ENCODE data around the gene GRAMD1C.

Gene GRAMD1C

DNA sequence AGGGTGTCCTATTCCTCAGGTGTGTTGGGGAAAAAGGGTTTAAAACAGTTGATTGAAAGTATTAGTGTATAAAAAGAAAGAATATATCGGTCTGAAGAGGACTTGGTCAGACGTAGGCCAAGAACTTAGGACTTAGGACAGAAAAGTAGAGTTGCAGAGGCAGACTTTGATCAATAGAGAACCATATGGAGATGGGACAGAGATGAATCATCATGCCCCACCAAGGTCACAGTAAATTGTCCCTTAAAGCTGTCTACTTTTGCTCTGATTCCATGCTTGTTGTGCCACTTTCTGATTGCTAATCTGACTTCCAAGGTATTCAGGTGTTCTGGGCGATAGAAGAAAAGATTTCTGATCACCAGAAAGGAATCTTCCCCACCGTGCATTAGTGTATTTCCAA is 56.3 kb downstream of the GRAMD1C start:
- no peak overlapping the region for H3K27ac Mint-ChIP-seq
- peaks cover 8% of the 10 kb centered on the region for H3K4me1 Mint-ChIP-seq
- no peak for DNase-seq
- no peaks in the 10 kb centered on the region for H3K9me3 Mint-ChIP-seq
- H3K36me3 Mint-ChIP-seq (ENCODE audit: low read depth): no peaks in the 10 kb centered on the region
- no peak for ATAC-seq
- no peak overlapping the region for H3K4me3 Mint-ChIP-seq
- H3K27me3 Mint-ChIP-seq: no peaks in the 10 kb centered on the region

DNA sequence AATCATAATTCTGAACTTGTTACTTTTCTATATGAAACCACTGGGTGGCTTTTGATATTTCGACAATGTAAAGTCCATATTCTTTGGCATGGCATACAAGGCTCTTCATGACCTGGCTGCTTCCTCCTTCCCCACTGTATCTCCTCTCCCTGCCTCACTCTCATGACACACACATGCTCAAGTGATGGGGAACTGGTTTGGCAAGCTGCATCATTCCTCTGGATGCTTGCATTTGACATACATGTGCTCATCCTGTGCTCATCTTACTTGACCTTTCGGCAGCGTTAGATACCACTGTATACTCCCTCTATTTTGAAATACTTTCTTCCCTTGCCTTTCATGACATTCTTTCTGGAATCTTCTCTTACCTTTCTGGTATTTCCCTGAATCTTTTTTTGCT is 57.4 kb downstream of the GRAMD1C start:
- DNase-seq (no peak), ATAC-seq (no peak)
- no peaks in the 10 kb centered on the region for H3K9me3 Mint-ChIP-seq
- no peaks in the 10 kb centered on the region for H3K27me3 Mint-ChIP-seq
- no peaks in the 10 kb centered on the region for H3K36me3 Mint-ChIP-seq (ENCODE audit: low read depth)
- no peak overlapping the region for H3K27ac Mint-ChIP-seq
- H3K4me1 Mint-ChIP-seq: peaks cover 8% of the 10 kb centered on the region
- H3K4me3 Mint-ChIP-seq: no peak overlapping the region

GRCh38 chr3:113896930-113897329 is 58.3 kb downstream of the GRAMD1C start:
- ATAC-seq: no peak
- Mint-ChIP-seq H3K4me3 (no peak overlapping the region), H3K27me3 (no peaks in the 10 kb centered on the region), H3K36me3 (ENCODE audit: low read depth) (no peaks in the 10 kb centered on the region), H3K4me1 (peaks cover 8% of the 10 kb centered on the region), H3K9me3 (no peaks in the 10 kb centered on the region), H3K27ac (no peak overlapping the region)
- DNase-seq: no peak

GRCh38 chr3:113897373-113897777 is 58.8 kb downstream of the GRAMD1C start:
- DNase-seq (no peak), ATAC-seq (no peak)
- no peaks in the 10 kb centered on the region for H3K9me3 Mint-ChIP-seq
- no peaks in the 10 kb centered on the region for H3K36me3 Mint-ChIP-seq (ENCODE audit: low read depth)
- no peaks in the 10 kb centered on the region for H3K27me3 Mint-ChIP-seq
- H3K27ac Mint-ChIP-seq: no peak overlapping the region
- peaks cover 8% of the 10 kb centered on the region for H3K4me1 Mint-ChIP-seq
- H3K4me3 Mint-ChIP-seq: no peak overlapping the region

- no peak overlapping the region for H3K4me3 Mint-ChIP-seq
- ATAC-seq: no peak
- peaks cover 8% of the 10 kb centered on the region for H3K4me1 Mint-ChIP-seq
- H3K27me3 Mint-ChIP-seq: no peaks in the 10 kb centered on the region
- DNase-seq: no peak
- no peaks in the 10 kb centered on the region for H3K9me3 Mint-ChIP-seq
- H3K36me3 Mint-ChIP-seq (ENCODE audit: low read depth): no peaks in the 10 kb centered on the region
- no peak overlapping the region for H3K27ac Mint-ChIP-seq
Measured at GRCh38 chr3:113898892-113899291, 60.3 kb downstream of the GRAMD1C start.

DNA sequence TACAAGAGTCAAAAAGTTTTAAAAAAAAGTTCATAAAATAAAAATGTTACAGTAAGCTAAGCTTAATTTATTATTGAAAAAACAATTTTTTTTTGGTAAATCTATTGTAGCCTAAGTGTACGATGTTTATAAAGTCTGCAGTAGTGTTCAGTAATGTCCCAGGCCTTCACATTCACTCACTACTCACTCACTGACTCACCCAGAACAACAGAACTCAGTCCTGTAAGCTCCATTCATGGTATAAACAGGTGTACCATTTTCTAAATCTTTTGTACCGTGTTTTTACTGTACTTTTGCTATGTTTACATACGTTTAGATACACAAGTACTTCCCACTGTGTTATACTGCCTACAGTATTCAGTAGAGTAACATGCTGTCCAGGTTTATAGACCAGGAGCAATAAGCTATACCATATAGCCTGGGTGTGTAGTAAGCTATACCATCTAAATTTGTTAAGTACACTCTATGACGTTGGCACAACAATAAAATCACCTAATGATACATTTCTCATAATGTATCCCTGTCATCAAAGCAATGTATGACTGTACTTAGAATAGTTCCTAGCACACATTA is 68.1 kb downstream of the GRAMD1C start:
- ATAC-seq: no peak
- peaks cover 3% of the 10 kb centered on the region for H3K27me3 Mint-ChIP-seq

DNA sequence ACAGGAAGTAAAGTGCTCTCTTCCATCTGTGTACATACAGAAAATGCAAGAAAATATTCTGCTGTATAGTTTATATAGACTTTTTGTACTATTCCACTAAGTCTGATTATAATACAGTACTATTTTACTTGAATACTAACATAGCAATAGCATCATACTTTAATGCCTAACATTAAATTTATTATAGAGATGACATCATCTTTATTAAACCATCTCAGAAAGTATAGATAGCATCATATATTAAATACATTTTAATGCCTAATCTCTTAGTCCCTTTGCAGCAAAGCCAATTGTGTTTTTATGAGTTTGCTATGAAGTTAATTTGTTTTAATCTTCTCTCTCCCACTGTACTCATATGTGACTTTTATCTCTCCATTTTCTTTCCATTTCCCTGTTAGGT is 69.5 kb downstream of the GRAMD1C start:
- H3K27ac Mint-ChIP-seq: no peak overlapping the region
- H3K4me3 Mint-ChIP-seq: no peak overlapping the region
- H3K9me3 Mint-ChIP-seq: no peaks in the 10 kb centered on the region
- ATAC-seq (no peak), DNase-seq (no peak)
- peaks cover 2% of the 10 kb centered on the region for H3K4me1 Mint-ChIP-seq
- peaks cover 3% of the 10 kb centered on the region for H3K27me3 Mint-ChIP-seq
- no peaks in the 10 kb centered on the region for H3K36me3 Mint-ChIP-seq (ENCODE audit: low read depth)

More for the DNA sequence above, 68.1 kb downstream of the GRAMD1C start:
- DNase-seq: no peak
- no peak overlapping the region for H3K27ac Mint-ChIP-seq
- H3K4me3 Mint-ChIP-seq: no peak overlapping the region
- no peaks in the 10 kb centered on the region for H3K9me3 Mint-ChIP-seq
- H3K36me3 Mint-ChIP-seq (ENCODE audit: low read depth): no peaks in the 10 kb centered on the region
- H3K4me1 Mint-ChIP-seq: no peaks in the 10 kb centered on the region

GRCh38 chr3:113910966-113911365 is 72.4 kb downstream of the GRAMD1C start:
- no peak overlapping the region for H3K27ac Mint-ChIP-seq
- H3K27me3 Mint-ChIP-seq: no peaks in the 10 kb centered on the region
- DNase-seq (no peak), ATAC-seq (no peak)
- H3K9me3 Mint-ChIP-seq: no peaks in the 10 kb centered on the region
- no peak overlapping the region for H3K4me3 Mint-ChIP-seq
- peaks cover 2% of the 10 kb centered on the region for H3K4me1 Mint-ChIP-seq
- no peaks in the 10 kb centered on the region for H3K36me3 Mint-ChIP-seq (ENCODE audit: low read depth)

DNA sequence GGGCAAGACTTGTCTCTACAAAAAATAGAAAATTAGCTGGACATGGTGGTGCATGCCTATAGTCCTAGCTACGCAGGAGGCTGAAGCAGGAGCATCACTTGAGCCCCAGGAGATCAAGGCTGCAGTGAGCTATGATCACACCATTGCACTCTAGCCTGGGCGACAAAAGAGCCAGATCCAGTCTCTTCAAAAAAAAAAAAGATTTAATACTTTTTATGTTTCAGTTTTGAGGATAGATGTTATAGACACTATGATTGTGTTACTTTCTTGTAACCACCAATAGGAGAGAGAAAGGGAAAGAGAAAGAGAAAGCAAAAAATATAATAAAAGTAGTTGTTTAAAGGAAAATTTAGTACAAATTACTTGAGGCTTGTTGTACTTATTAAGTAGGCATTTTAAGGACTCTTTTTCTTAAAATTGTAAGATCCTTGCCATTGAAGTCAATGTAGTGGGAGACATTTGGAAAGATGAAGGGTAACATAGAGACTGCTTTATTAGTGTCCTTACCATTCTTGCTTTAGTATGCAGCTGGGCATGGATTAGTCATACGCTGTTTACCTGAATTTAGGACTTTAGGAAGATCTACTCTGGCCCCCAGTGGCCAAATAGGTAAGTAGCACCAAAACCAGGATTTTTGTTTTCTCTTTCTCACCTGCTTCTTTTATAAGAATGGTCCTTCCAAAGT is 74.1 kb downstream of the GRAMD1C start:
- peak; percentile 12 for DNase-seq
- Mint-ChIP-seq H3K27me3 (no peaks in the 10 kb centered on the region), H3K36me3 (ENCODE audit: low read depth) (no peaks in the 10 kb centered on the region), H3K27ac (no peak overlapping the region), H3K4me1 (peaks cover 2% of the 10 kb centered on the region), H3K9me3 (no peaks in the 10 kb centered on the region), H3K4me3 (peak overlapping the region; percentile 49)
- peak; percentile 72 for ATAC-seq

DNA sequence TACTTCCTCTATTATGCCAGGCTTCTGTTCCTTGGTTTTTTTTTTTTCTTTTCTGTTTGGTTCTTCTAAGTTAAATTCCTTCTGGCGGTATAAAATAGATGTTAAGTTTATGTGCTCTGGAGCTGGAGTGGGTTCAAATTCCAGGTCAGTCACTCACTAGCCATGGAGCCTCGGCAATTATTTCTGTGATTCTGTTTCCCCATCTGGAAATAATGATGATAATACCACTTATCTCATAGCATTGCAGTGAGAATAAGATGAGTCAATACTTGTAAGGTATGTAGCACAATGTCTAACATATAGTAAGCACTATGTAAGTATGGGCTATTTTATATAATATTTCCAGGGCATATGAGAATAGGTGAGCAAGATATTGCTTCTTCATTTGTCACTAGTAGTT is 76.1 kb downstream of the GRAMD1C start:
- Mint-ChIP-seq H3K4me3 (no peak overlapping the region), H3K9me3 (no peaks in the 10 kb centered on the region), H3K27ac (no peak overlapping the region), H3K27me3 (no peaks in the 10 kb centered on the region), H3K4me1 (peaks cover 2% of the 10 kb centered on the region), H3K36me3 (ENCODE audit: low read depth) (no peaks in the 10 kb centered on the region)
- ATAC-seq: no peak
- no peak for DNase-seq

GRCh38 chr3:113927556-113927955 is 89.0 kb downstream of the GRAMD1C start:
- H3K27ac Mint-ChIP-seq: no peak overlapping the region
- peaks cover 14% of the 10 kb centered on the region for H3K27me3 Mint-ChIP-seq
- DNase-seq: no peak
- no peaks in the 10 kb centered on the region for H3K36me3 Mint-ChIP-seq (ENCODE audit: low read depth)
- H3K9me3 Mint-ChIP-seq: peaks cover 32% of the 10 kb centered on the region
- H3K4me3 Mint-ChIP-seq: no peak overlapping the region
- ATAC-seq: no peak
- no peaks in the 10 kb centered on the region for H3K4me1 Mint-ChIP-seq

GRCh38 chr3:113946831-113947230 is 108.2 kb downstream of the GRAMD1C start:
- H3K27ac Mint-ChIP-seq: peak overlapping the region; percentile 77
- no peak for DNase-seq

GRCh38 chr3:113947372-113948014 is 108.9 kb downstream of the GRAMD1C start, which contains the start of gene ZDHHC23:
Gene ZDHHC23 (plus strand): TSS chr3:113948013. CDS start chr3:113948803, 790 bp downstream.
- peak; percentile 63 for ATAC-seq
- H3K27ac Mint-ChIP-seq: peak within 1 kb of the TSS; percentile 77
- H3K4me3 Mint-ChIP-seq: peak within 1 kb of the TSS; percentile 77
- DNase-seq: peak; percentile 65
- no peaks in the 10 kb centered on the region for H3K36me3 Mint-ChIP-seq (ENCODE audit: low read depth)
- peaks cover 13% of the 10 kb centered on the region for H3K4me1 Mint-ChIP-seq
- H3K27me3 Mint-ChIP-seq: peaks cover 19% of the 10 kb centered on the region
- no peaks in the 10 kb centered on the region for H3K9me3 Mint-ChIP-seq

More at GRCh38 chr3:113946831-113947230, 108.2 kb downstream of the GRAMD1C start:
- H3K9me3 Mint-ChIP-seq: no peaks in the 10 kb centered on the region
- H3K4me3 Mint-ChIP-seq: peak overlapping the region; percentile 77
- no peaks in the 10 kb centered on the region for H3K36me3 Mint-ChIP-seq (ENCODE audit: low read depth)
- peaks cover 13% of the 10 kb centered on the region for H3K4me1 Mint-ChIP-seq
- ATAC-seq: no peak
- peaks cover 22% of the 10 kb centered on the region for H3K27me3 Mint-ChIP-seq

DNA sequence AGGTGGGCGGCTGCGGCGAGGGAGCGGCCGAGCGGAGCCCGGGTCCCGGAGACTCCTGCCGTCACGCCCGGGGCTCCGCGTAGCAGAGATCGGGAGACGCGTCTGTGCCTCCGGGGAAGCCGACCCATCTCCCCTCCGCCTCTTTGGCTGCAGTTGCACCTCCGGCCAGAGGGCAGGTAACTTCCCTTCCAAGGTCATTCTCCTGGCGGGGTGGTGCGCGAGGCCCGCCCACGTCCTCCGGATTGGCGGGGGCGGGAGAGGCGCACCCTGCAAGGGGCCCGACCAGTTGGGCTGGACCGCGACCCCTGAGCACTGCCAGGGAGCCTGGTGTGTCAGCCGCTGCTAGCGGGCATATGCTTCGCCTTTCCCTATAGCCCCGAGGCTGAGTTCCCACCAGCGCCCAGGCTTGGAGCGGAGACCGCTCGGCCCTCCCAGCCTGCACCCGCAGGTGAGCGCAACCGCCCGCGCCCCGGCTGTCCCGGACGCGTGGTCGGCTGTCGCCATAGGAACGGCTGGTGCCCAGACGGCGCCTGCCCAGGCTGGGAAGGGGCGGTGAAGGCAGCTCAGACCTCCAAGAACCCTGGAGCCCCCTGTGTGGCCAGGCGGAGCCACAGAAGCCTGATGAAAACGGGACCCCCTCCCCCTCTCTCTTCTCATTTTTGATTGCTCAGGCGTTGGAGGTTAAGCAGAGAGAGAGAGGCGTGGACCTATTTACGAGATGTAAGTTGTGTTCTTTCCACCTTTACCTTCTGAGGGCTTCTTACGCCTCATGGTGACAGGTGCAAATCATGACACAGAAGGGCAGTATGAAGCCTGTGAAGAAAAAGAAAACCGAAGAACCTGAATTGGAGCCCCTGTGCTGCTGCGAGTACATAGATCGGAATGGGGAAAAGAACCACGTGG is 109.7 kb downstream of the GRAMD1C start:
- H3K27ac Mint-ChIP-seq: no peak overlapping the region
- no peaks in the 10 kb centered on the region for H3K9me3 Mint-ChIP-seq
- H3K36me3 Mint-ChIP-seq (ENCODE audit: low read depth): no peaks in the 10 kb centered on the region
- H3K27me3 Mint-ChIP-seq: peaks cover 19% of the 10 kb centered on the region
- ATAC-seq: peak; percentile 40
- DNase-seq: peak; percentile 41
- H3K4me1 Mint-ChIP-seq: peaks cover 14% of the 10 kb centered on the region
- peak overlapping the region; percentile 62 for H3K4me3 Mint-ChIP-seq
